Testis (tissue), 2 donors: ENCODE measurements around the gene ADISSP.

Experiments
- CTCF ChIP-seq, 3 experiments: fragments of 450-650 bp in 2 of 3; fragments of 200-600 bp in 1 of 3; sonication (generic) in 1 of 3; IDR thresholded peaks; one replicate each; pipeline ENCODE4 v1.5.1; 2016 to 2019; ENCODE audit warnings: antibody characterized with exemption in 3 of 3, mild to moderate bottlenecking in 2 of 3, moderate library complexity in 1 of 3
- POLR2A ChIP-seq: fragments of 450-650 bp; IDR thresholded peaks from one replicate; pipeline ENCODE4 v1.6.1; 2017; ENCODE audit warnings: antibody characterized with exemption, mild to moderate bottlenecking, moderate library complexity

- TF ChIP-seq CTCF (IDR thresholded peaks at IDR 0.05) (no peak), POLR2A (no peak)
Measured at GRCh38 chr20:3719046-3719445, 48.5 kb downstream of the ADISSP start.
